GM12878 (cell line): ENCODE data around the gene LRP3. TPM values are rescaled to one million over a fixed set of nuclear protein-coding genes. Genes with fewer than 3 reads are reported as not detected.

ENCODE experiments used
- ATAC-seq: fragments of 200-7000 bp; cut with Tn5 transposase; 3 replicates; pipeline ENCODE4 v1.9.1; 2020; ENCODE audit warnings: mild to moderate bottlenecking, moderate library complexity
- BruUV-seq: library from RNA; stranded (reverse); fragments of 400-500 nt; replicated peaks from 2 replicates; lab custom pipeline; 2021; lab: Mats Ljungman, UMichigan
- CTCF ChIA-PET: fragments of 300-600 bp; sonication (Branson Sonifier 250); formaldehyde crosslinking; extraction: SDS; loops from one replicate; lab custom pipeline; 2021; ENCODE audit warnings: inconsistent platforms; lab: Yijun Ruan, JAX
- POLR2A ChIA-PET: fragments of 350-600 bp; formaldehyde crosslinking; extraction: SDS; loops from one replicate; lab custom pipeline; 2021; ENCODE audit warnings: inconsistent platforms; lab: Charles Lee
- RAD21 ChIA-PET: fragments of 300-600 bp; sonication (Branson Sonifier 250); formaldehyde crosslinking; loops from one replicate; lab custom pipeline; 2023; ENCODE audit warnings: antibody characterized with exemption; ENCODE audit not compliant: unreplicated experiment; lab: Charles Lee
- SMC1A ChIA-PET: fragments of 300-600 bp; sonication (Branson Sonifier 250); formaldehyde crosslinking; loops from one replicate; lab custom pipeline; 2023; ENCODE audit not compliant: unreplicated experiment, uncharacterized antibody; lab: Charles Lee
- DNase-seq: peaks from one replicate; pipeline ENCODE4 v3.0.0-alpha.2; 2011; ENCODE audit warnings: low read depth, low spot score
- FAIRE-seq: peaks from 3 replicates; lab custom pipeline; 2011; peaks lifted over from hg19 to GRCh38; lab: Jason Lieb, UNC
- H2AFZ ChIP-seq: 2 replicates; pipeline ENCODE4 v1.6.0; 2011; ENCODE audit warnings: low read depth, low read length, control low read depth; ENCODE audit not compliant: control insufficient read depth
- H3K27ac ChIP-seq: 2 replicates; pipeline ENCODE4 v1.5.1; 2011; ENCODE audit warnings: control low read depth; ENCODE audit not compliant: control insufficient read depth, insufficient read depth
- H3K27me3 ChIP-seq, 2 experiments: replicated peaks in 1 of 2; 2 replicates each; pipeline versions ENCODE4 v1.6.0 to v1.6.1; 2011; ENCODE audit warnings: low read length in 1 of 2; ENCODE audit not compliant: control insufficient read depth in 2 of 2, insufficient read depth in 2 of 2
- H3K36me3 ChIP-seq, 2 experiments: 2 replicates each; pipeline ENCODE4 v1.5.1; 2011; ENCODE audit warnings: low read length in 1 of 2; ENCODE audit not compliant: control insufficient read depth in 2 of 2, insufficient read depth in 2 of 2
- H3K4me1 ChIP-seq: 2 replicates; pipeline ENCODE4 v1.6.1; 2011; ENCODE audit warnings: mild to moderate bottlenecking, low read length, moderate library complexity, mixed read lengths; ENCODE audit not compliant: control insufficient read depth, insufficient read depth
- H3K4me2 ChIP-seq: 2 replicates; pipeline ENCODE4 v1.6.0; 2011; ENCODE audit warnings: control low read depth; ENCODE audit not compliant: control insufficient read depth, insufficient read depth
- H3K4me3 ChIP-seq: fragments of 200-600 bp; sonication (generic); 2 replicates; pipeline ENCODE4 v1.5.1; 2016
- H3K79me2 ChIP-seq: 2 replicates; pipeline ENCODE4 v1.6.0; 2011; ENCODE audit warnings: low read length; ENCODE audit not compliant: control insufficient read depth, insufficient read depth
- H3K9ac ChIP-seq: 2 replicates; pipeline ENCODE4 v1.8.0; 2011; ENCODE audit warnings: low read length, control low read depth, mixed read lengths; ENCODE audit not compliant: control insufficient read depth, insufficient read depth
- H3K9me3 ChIP-seq: replicated peaks from 3 replicates; pipeline ENCODE4 v1.5.1; 2011; ENCODE audit warnings: mild to moderate bottlenecking, low read length; ENCODE audit not compliant: control insufficient read depth, insufficient read depth
- H4K20me1 ChIP-seq: 2 replicates; pipeline ENCODE4 v1.6.0; 2011; ENCODE audit not compliant: control insufficient read depth, insufficient read depth
- BCLAF1 ChIP-seq: fragments of 450-650 bp; IDR thresholded peaks from 2 replicates; pipeline ENCODE4 v1.6.1; 2017; ENCODE audit warnings: antibody characterized with exemption, mild to moderate bottlenecking, moderate library complexity
- CREM ChIP-seq: IDR thresholded peaks from 2 replicates; pipeline ENCODE4 v1.6.1; 2014; ENCODE audit warnings: antibody characterized with exemption, low read depth
- FOS ChIP-seq: IDR thresholded peaks from 3 replicates; pipeline ENCODE4 v1.6.1; 2011; ENCODE audit warnings: borderline replicate concordance; ENCODE audit not compliant: insufficient read length; ENCODE audit errors: extremely low read depth
- IKZF2 ChIP-seq, 2 experiments: fragments of 450-650 bp; IDR thresholded peaks; 2 replicates each; pipeline ENCODE4 v1.6.1; 2017; ENCODE audit warnings: mild to moderate bottlenecking in 2 of 2, moderate library complexity in 2 of 2
- KDM1A ChIP-seq: fragments of 200-600 bp; sonication (generic); IDR thresholded peaks from 2 replicates; pipeline ENCODE4 v1.6.1; 2016; ENCODE audit warnings: borderline replicate concordance
- KLF5 ChIP-seq: fragments of 450-650 bp; IDR thresholded peaks from 2 replicates; pipeline ENCODE4 v1.6.1; 2014; ENCODE audit warnings: mild to moderate bottlenecking; ENCODE audit not compliant: partially characterized antibody
- LARP7 ChIP-seq: fragments of 450-650 bp; IDR thresholded peaks from 2 replicates; pipeline ENCODE4 v1.6.1; 2017; ENCODE audit warnings: mild to moderate bottlenecking
- NFIC ChIP-seq: IDR thresholded peaks from 2 replicates; pipeline ENCODE4 v1.6.1; 2012; ENCODE audit warnings: low read depth, mild to moderate bottlenecking, inconsistent platforms, low read length, moderate library complexity
- POLR2A ChIP-seq: IDR thresholded peaks from 2 replicates; pipeline ENCODE4 v1.6.1; 2011; ENCODE audit warnings: low read depth, mild to moderate bottlenecking, low read length
- POLR2AphosphoS2 ChIP-seq: IDR thresholded peaks from 2 replicates; pipeline ENCODE4 v1.6.1; 2011; ENCODE audit warnings: low read depth, mild to moderate bottlenecking, low read length, improper control_type of control experiment, moderate library complexity
- RUNX3 ChIP-seq: IDR thresholded peaks from 2 replicates; pipeline ENCODE4 v1.6.1; 2012; ENCODE audit warnings: low read length, inconsistent platforms
- STAT1 ChIP-seq: fragments of 450-650 bp; conservative IDR thresholded peaks from 2 replicates; pipeline ENCODE4 v1.6.1; 2014; ENCODE audit warnings: antibody characterized with exemption, mild to moderate bottlenecking
- ZBED1 ChIP-seq: IDR thresholded peaks from 2 replicates; pipeline ENCODE4 v1.6.1; 2016; ENCODE audit warnings: borderline replicate concordance
- WGBS: methylation state at CpG from one replicate; pipeline ENCODE4 v1.1.6; 2016; ENCODE audit warnings: low lambda C conversion rate; ENCODE audit not compliant: insufficient replicate concordance, insufficient coverage; ENCODE audit errors: missing lambda C conversion rate; 5-methylcytosine and 5-hydroxymethylcytosine counted together
- in situ Hi-C: fragments of 300-500 bp; cut with MboI; formaldehyde crosslinking; loops from 9 replicates; pipeline ENCODE4 v1.14.3; 2018; ENCODE audit warnings: mixed read lengths
- intact Hi-C: fragments of 100-400 bp; cut with micrococcal nuclease; formaldehyde crosslinking; loops from one replicate; pipeline ENCODE4 v1.14.2; 2022; ENCODE audit not compliant: unreplicated experiment
- polyA plus RNA-seq, 11 experiments: library from polyadenylated mRNA; depleted of rRNA in 4 of 11; unstranded in 6 of 11; stranded (reverse) in 5 of 11; fragments of >200 nt; fragmentation: Nextera tagmentation in 4 of 11; fragmentation: Illumina TruSeq in 1 of 11; extraction: Ambion mirVana in 4 of 11; extraction: Trizol in 1 of 11; gene quantifications; 1 replicate in 1 of 11; 2 replicates in 10 of 11; pipeline versions ENCODE4 v1.2.1 to v1.2.3, GENCODE V29; 2011 to 2016; ENCODE audit warnings: inconsistent platforms in 2 of 11, missing spikeins in 2 of 11, low read depth in 1 of 11
- total RNA-seq, 4 experiments: library from RNA; depleted of rRNA in 3 of 4; stranded (reverse); fragments of >200 nt in 3 of 4; fragmentation: Illumina TruSeq in 1 of 4; extraction: Trizol in 1 of 4; gene quantifications; 2 replicates each; pipeline versions ENCODE4 v1.2.1 to v1.2.3, GENCODE V29; 2013 to 2021

The LRP3 gene
- total and polyA plus RNA-seq, 10 of the 15 experiments (the other 5 are each of a cell fraction or from before 2014, with no cell fraction given): 0.12 to 3.2 (median 0.64) TPM; not detected in 2

GRCh38 chr19:33239223-33239975 lies 45.3 kb downstream of the LRP3 start:
- Histone ChIP-seq H3K4me3 (no peak overlapping the region), H4K20me1 (no peaks in the 10 kb centered on the region), H3K4me1 (peaks cover 11% of the 10 kb centered on the region), H3K27ac (no peak overlapping the region), H3K9ac (no peak overlapping the region), H3K27me3 (peaks cover 0 to 3% of the 10 kb centered on the region in 2 experiments; a peak in 1 of 4 replicates), H3K79me2 (no peaks in the 10 kb centered on the region), H3K9me3 (no peaks in the 10 kb centered on the region), H3K36me3 (no peaks in the 10 kb centered on the region), H2AFZ (no peak overlapping the region), H3K4me2 (no peak overlapping the region)
- FAIRE-seq (no peak), ATAC-seq (no peak), DNase-seq (no peak)
- POLR2A ChIA-PET: no interaction called here
- RAD21 ChIA-PET: no interaction called here
- SMC1A ChIA-PET: no interaction called here
- intact Hi-C loops: loop anchor here (5.0 kb wide), 1 partner anchor 533 kb away; no protein-coding TSS in a partner anchor
- WGBS: 40% methylated on average over 9 of the region's 10 CpGs
- CTCF ChIA-PET: interaction anchor here (0.5 to 1.6 kb wide), 2 partner anchors 73 to 167 kb away, joined by 3 to 5 read pairs; no protein-coding TSS in a partner anchor
- no TSS peak for BruUV-seq
- TF ChIP-seq NFIC: no peak
- TF ChIP-seq LARP7: no peak
- TF ChIP-seq FOS: no peak
- TF ChIP-seq CREM: no peak
- no peak for TF ChIP-seq KDM1A
- TF ChIP-seq POLR2A: no peak
- TF ChIP-seq IKZF2 (IDR thresholded peaks at IDR 0.05): no peak
- no peak for TF ChIP-seq POLR2AphosphoS2
- TF ChIP-seq ZBED1: no peak
- TF ChIP-seq KLF5: no peak
- TF ChIP-seq RUNX3: no peak
- TF ChIP-seq BCLAF1: no peak
- no peak for TF ChIP-seq STAT1
- in situ Hi-C loops: loop anchor here (5.0 to 25.0 kb wide), 3 partner anchors 97 to 523 kb away; no protein-coding TSS in a partner anchor
